Stimulated activated CD4-positive, alpha-beta T cell treated with anti-CD3 and anti-CD28 coated beads, Interleukin-2, amount 100 ng/mL, for 48 hours (primary cell): ENCODE results near the gene CACNA1A.

Experiments used
- DNase-seq, 2 donors: peaks; one replicate each; pipeline ENCODE4 v3.0.0-alpha.2; 2020

CACNA1A gene

GRCh38 chr19:13356686-13357280 lies 149.5 kb downstream of the CACNA1A start:
- no peak for DNase-seq

GRCh38 chr19:13356185-13356584 lies 150.1 kb downstream of the CACNA1A start:
- no peak for DNase-seq

GRCh38 chr19:13355356-13355755 lies 150.9 kb downstream of the CACNA1A start:
- DNase-seq, result no peak

GRCh38 chr19:13353625-13354024 lies 152.7 kb downstream of the CACNA1A start:
- no peak for DNase-seq

- no peak for DNase-seq
These were observed 155.5 kb downstream of the CACNA1A start for GRCh38 chr19:13350759-13351158.

GRCh38 chr19:13350072-13350471 lies 156.2 kb downstream of the CACNA1A start:
- no peak for DNase-seq

- DNase-seq, result no peak
These were observed 158.9 kb downstream of the CACNA1A start for GRCh38 chr19:13347367-13347766.

- no peak for DNase-seq
These were observed 162.8 kb downstream of the CACNA1A start for GRCh38 chr19:13343514-13343913.

- no peak for DNase-seq
These were observed 163.6 kb downstream of the CACNA1A start for GRCh38 chr19:13342672-13343071.

- no peak for DNase-seq
These were observed 166.4 kb downstream of the CACNA1A start for GRCh38 chr19:13339869-13340268.

GRCh38 chr19:13337181-13337580 lies 169.1 kb downstream of the CACNA1A start:
- no peak for DNase-seq

- no peak for DNase-seq
These were observed 171.3 kb downstream of the CACNA1A start for GRCh38 chr19:13334801-13335481.

GRCh38 chr19:13330285-13330684 lies 176.0 kb downstream of the CACNA1A start:
- no peak for DNase-seq

GRCh38 chr19:13329766-13330165 lies 176.5 kb downstream of the CACNA1A start:
- no peak for DNase-seq

GRCh38 chr19:13328241-13328640 lies 178.0 kb downstream of the CACNA1A start:
- DNase-seq, result no peak

GRCh38 chr19:13319526-13319925 lies 186.8 kb downstream of the CACNA1A start:
- DNase-seq, result no peak

GRCh38 chr19:13318190-13318589 lies 188.1 kb downstream of the CACNA1A start:
- DNase-seq, result no peak

GRCh38 chr19:13315495-13315894 lies 190.8 kb downstream of the CACNA1A start:
- no peak for DNase-seq

- no peak for DNase-seq
These were observed 191.5 kb downstream of the CACNA1A start for GRCh38 chr19:13314761-13315160.

- DNase-seq, result no peak
These were observed 192.4 kb downstream of the CACNA1A start for GRCh38 chr19:13313875-13314274.

- no peak for DNase-seq
These were observed 196.4 kb downstream of the CACNA1A start for GRCh38 chr19:13309864-13310263.

- no peak for DNase-seq
These were observed 202.7 kb downstream of the CACNA1A start for GRCh38 chr19:13303381-13304129.

- DNase-seq, result no peak
These were observed 203.6 kb downstream of the CACNA1A start for GRCh38 chr19:13302526-13303270.
